ENCODE results near the gene PDS5A.
"Not testable (repeated sequence)": the region's sequence is repeated elsewhere in the genome, so short reads cannot be mapped to it uniquely, and the experiment has no call there.

The PDS5A gene

DNA sequence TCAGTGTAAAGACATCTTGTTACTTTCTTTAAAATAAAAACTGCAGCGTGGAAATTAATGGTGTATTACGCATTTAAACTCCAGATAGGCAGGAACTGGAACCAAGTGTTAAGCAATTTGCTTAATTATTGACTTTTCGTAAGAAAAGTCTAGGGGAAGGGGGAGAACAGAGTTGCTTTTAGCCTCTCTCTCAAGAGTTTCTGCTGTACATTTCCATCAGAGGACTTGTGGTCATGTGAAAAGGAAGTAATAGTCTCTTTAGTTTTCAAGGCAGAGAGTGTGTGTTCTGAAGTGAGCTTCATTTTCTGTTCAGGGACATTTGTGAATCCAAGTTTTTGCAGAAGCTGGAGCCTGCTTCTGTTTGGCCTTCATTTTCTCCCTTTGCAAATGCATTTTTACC, 152.6 kb downstream of the PDS5A start:
- no peak for DNase-seq (ENCODE audit: low read depth)

DNA sequence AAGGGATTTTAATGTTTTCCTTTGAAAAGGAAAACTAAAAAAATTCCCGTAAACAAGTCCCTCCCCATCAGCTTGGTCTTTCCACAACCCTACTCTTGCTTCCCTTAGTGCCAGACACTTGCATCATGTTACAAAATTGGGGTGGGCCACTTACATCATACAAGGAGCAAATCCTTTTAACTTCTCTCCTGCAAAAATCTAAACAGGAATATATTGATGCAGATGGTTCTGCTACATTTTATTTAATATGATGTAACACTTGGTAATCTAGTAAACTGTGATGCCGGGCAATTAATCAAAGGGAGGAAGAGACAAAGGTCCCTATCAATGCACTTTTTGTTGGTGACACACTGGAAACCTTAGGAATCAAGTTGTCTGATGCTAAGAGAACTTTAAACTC, 154.5 kb downstream of the PDS5A start:
- DNase-seq (ENCODE audit: low read depth) = no peak

DNA sequence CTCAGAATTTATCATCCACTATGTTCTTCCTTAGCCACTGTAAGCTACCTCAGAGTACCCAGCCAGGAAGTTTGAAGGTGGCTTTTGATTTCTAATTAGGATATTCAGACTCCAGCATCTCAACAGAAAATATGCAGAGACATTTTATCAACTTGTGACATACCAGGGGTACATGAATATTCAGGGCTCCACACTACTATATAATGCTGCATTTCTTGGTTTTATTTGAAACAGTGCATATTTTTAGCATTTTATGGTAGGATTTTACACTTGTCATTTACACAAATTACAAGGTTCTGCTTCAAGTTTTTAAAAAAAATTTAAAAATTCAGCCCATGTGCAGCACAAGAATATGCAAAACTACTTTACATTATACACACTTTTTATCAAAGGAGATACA, 155.0 kb downstream of the PDS5A start:
- no peak for DNase-seq (ENCODE audit: low read depth)

DNA sequence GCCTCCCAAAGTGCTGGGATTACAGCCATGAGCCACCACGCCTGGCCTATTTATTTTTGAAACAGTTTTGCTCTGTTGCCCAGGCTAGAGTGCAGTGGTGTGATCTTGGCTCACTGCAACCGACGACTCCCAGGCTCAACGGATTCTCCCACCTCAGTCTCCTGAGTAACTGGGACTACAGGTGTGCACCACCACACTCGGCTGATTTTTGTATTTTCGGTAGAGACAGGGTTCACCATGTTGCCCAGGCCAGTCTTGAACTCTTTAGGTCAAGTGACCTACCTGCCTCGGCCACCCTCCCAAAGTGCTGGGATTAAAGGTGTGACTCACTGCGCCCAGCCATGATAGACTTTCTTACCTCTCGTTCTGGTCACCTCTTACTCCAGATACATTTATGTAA, 155.8 kb downstream of the PDS5A start:
- DNase-seq (ENCODE audit: low read depth) = no peak

DNA sequence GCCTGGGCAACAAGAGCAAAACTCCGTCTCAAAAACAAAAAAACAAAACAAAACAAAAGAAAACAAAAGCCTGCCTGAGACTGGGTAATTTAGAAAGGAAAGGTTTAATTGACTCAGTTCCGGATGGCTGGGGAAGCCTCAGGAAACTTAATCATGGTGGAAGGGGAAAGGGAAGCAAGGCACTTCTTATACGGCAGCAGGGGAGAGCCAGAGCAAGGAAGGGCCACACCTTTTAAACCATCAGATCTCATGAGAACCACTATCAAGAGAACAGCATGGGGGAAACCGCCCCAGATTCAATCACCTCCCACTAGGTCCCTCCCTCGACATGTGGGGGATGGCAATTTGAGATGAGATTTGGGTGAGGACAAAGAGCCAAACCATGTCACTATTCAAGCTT, 157.5 kb downstream of the PDS5A start:
- DNase-seq (ENCODE audit: low read depth) = no peak

DNA sequence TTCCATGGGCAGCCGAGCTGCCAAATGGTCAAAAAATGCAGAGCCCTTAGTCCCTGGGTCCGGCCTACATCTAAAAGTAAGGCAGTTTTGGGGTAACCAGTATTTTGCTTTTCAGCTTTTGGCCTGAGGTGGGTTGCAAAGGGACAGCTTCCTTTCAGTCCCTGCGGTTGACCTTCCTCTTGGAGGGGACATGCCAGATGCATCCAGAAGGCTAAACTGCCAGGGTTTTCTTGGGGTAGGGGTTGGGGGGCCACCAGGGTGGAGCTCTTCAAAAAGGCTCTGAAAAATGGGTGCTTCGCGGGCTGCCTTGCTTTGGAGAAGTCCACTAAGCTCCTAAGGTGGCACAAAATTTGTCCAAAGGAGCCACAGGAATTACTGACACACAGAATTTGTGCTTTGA, 159.1 kb downstream of the PDS5A start:
- DNase-seq (ENCODE audit: low read depth) = no peak

DNA sequence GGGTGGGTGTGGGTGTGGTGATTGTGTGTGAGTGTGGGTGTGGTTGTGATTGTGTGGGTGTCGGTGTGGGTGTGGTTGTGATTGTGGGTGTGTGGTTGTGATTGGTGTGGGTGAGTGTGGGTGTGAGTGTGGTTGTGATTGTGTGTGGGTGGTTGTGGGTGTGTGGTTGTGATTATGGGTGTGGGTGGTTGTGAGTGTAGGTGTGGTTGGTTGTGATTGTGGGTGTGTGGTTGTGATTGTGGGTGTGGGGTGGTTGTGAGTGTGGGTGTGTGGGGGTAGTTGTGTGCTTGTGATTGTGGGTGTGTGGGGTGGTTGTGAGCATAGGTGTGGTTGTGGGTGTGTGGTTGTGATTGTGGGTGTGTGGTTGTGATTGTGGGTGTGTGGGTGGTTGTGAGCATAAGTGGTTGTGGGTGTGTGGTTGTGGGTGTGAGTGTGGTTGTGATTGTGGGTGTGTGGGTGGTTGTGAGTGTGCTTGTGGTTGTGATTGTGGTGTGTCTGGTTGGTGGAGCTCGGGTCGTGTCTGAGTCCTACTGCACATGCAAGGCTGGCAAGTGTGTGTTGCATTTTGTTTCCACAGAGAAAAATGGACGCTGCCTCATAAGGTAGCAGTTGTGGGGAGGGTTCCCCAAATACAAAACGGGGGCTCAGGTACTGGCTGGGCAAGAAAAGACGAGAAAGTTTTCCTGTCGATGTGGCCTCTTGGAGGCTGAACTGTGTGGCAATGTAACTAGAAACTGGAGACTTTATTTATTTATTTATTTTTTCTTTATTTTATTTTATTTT, 163.1 kb downstream of the PDS5A start:
- no peak for DNase-seq (ENCODE audit: low read depth)

DNA sequence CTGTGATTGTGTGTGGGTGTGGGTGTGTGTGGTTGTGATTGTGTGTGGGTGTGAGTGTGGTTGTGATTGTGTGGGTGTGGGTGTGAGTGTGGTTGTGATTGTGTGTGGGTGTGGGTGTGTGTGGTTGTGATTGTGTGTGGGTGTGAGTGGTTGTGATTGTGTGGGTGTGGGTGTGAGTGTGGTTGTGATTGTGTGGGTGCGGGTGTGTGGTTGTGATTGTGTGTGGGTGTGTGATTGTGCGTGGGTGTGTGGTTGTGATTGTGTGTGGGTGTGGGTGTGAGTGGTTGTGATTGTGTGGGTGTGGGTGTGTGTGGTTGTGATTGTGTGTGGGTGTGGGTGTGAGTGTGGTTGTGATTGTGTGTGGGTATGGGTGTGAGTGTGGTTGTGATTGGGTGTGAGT, 163.9 kb downstream of the PDS5A start:
- not testable (repeated sequence) for DNase-seq (ENCODE audit: low read depth)

DNA sequence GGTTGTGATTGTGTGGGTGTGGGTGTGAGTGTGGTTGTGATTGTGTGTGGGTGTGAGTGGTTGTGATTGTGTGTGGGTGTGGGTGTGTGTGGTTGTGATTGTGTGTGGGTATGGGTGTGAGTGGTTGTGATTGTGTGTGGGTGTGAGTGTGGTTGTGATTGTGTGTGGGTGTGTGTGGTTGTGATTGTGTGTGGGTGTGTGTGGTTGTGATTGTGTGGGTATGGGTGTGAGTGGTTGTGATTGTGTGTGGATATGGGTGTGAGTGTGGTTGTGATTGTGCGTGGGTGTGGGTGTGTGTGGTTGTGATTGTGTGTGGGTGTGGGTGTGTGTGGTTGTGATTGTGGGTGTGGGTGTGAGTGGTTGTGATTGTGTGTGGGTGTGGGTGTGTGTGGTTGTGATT, 164.7 kb downstream of the PDS5A start:
- not testable (repeated sequence) for DNase-seq (ENCODE audit: low read depth)

DNA sequence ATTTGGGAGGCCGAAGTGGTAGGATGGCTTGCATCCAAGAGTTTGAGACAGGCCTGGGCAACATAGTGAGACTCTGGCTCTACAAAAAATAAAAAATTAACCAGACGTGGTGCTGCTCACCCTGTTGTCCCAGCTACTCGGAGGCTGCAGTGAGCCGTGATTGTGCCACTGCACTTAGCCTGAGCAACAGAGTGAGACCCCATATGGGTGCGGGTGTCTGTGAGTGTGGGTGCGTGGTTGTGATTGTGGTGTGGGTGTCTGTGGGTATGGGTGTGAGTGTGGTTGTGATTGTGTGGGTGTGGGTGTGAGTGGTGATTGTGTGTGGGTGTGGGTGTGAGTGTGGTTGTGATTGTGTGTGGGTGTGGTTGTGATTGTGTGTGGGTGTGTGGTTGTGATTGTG, 165.2 kb downstream of the PDS5A start:
- no peak for DNase-seq (ENCODE audit: low read depth)

DNA sequence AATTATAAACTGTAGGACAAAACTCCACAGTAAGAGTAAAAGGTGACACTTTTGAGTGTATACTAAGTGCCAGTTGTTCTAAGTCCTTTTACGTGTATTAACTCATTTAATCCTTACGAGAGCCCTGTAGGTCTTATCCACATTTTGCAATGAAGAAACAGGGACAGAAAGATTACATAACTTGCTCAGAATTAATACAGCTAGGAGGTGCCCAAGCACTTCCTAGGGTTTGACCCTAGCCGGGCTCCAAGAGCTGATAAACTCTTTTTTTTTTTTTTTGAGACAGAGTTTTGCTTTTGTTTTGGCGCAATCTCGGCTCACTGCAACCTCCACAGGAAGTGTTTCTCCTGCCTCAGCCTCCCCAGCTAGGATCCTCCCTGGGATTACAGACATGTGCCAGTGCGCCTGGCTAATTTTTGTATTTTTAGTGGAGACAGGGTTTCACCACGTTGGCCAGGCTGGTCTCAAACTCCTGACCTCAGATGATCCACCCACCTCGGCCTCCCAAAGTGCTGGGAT, 169.4 kb downstream of the PDS5A start:
- no peak for DNase-seq (ENCODE audit: low read depth)

DNA sequence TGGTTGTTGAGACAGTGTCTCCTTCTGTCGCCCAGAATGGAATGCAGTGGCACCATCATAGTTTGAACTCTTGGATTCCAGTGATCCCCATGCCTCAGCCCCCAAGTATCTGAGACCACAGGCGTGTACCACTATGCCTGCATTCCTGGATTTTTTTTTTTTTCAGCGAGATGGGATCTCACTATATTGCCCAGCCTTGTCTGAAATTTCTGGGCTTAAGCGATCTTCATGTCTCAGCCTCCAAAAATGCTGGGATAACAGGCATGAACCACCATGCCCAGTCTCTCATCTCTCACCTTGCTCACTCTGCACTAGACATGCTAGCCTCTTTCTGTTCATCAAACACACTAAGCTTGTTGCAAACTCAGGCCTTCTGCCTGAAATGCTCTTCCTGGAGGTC, 175.7 kb downstream of the PDS5A start:
- no peak for DNase-seq (ENCODE audit: low read depth)

DNA sequence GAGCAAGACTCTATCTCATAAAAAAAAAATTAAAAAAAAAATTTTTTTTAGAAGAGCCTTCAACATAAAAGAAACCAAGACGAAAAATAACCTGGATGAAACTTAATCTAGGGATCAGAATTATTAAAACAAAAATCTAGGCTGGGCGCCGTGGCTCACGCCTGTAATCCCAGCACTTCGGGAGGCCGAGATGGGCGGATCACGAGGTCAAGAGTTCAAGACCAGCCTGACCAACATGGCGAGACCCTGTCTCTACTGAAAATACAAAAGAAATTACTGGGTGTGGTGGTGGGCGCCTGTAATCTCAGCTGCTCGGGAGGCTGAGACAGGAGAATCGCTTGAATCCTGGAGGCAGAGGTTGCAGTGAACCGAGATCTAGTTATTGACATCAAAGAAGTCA, 184.7 kb downstream of the PDS5A start:
- not testable (repeated sequence) for DNase-seq (ENCODE audit: low read depth)

DNA sequence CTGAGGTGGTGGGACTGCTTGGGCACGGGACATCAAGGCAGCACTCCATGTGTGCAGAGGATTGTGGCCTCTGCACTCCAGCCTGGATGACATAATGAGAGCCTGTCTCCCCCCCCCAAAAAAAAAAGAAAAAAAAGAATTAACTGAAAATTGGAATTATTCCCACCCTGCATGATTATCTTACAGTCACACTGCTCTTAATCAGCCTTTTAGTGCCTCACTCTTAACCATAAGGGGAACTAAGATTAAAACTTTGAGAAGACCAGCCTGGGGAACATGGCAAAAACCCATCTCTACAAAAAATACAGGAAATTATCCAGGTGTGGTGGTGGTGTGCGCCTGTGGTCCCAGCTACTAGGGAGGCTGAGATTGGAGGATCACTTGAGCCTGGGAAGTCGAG, 185.2 kb downstream of the PDS5A start:
- DNase-seq (ENCODE audit: low read depth) = no peak

DNA sequence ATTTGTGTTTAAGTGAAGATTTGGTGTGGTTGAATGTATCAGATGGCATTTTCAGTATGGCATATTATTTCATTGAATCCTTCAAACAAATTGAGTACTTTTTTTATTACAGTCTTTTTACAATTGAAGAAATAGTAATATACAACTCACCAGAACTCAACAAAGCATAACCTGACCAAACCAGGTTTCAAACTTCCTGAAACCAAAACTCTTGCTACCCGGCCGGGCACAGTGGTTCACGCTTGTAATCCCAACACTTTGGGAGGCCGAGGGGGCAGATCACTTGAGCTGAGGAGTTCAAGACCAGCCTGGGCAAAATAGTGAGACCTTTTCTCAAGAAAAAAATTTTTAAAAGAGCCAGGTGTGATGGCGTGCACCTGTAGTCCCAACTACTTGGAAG, 185.6 kb downstream of the PDS5A start:
- no peak for DNase-seq (ENCODE audit: low read depth)

DNA sequence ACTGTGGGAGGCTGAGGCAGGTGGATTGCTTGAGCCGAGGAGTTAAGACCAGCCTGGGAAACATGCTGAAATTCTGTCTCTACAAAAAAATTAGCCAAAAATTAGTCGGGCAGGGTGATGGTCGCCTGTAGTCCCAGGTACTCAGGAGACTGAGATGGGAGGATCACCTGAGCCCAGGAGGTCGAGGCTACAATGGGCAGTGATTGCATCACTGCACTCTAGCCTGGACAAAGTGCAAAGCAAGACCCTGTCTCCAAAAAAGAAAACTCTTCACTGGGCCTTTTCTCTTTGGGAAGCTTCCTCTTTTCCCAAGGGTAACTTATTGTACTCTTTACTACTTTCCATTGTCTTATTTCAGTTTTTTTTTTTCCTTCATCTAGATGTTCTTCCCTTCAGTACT, 190.9 kb downstream of the PDS5A start:
- no peak for DNase-seq (ENCODE audit: low read depth)

DNA sequence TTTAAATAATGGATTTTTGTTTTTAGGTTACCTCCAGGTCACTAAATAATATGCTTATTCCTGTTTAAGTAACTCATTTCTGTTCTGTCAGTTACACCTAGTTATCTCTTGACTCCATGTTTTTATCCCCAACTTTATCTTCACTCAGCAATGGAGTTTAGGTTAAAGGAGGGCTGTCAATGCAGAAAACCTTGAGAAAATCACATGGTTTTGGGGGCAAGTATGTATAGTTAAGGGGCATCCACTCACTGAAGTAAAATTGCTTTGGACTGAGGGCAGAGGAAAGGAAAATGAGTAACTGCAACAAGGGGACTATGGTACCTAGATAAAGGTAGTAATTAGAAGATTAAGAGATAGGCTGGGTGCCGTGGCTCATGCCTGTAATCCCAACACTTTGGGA, 192.6 kb downstream of the PDS5A start:
- DNase-seq (ENCODE audit: low read depth) = no peak

DNA sequence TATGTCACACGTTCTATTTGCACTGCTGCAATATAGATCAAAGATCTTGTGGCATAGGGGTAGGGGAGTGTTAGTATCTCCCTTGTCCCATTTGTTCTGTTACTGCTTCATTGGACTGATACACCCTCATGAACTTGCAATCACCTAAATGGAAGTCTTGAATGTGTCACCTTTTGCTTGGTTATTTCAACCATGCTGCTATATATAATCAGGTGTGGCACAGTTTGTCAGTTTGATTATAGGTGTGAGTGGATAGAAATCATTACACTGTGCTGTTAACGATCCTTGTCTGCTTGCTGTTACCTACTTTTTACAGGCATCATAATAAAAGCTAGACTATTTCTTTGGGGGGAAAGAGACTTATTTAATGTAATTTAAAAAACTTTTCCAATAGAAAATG, 195.7 kb downstream of the PDS5A start:
- not testable (repeated sequence) for DNase-seq (ENCODE audit: low read depth)
